Measurements from ENCODE around the gene DCHS2.

DCHS2 gene

GRCh38 chr4:154422152-154422551, 69.4 kb downstream of the DCHS2 start:
- Histone ChIP-seq H3K9me3 (ENCODE audit: insufficient read depth, low read depth, low read length) (no peaks in the 10 kb centered on the region), H3K27me3 (ENCODE audit: insufficient read depth, low read length) (no peaks in the 10 kb centered on the region), H3K9ac (ENCODE audit: low read length) (no peak overlapping the region), H3K23ac (ENCODE audit: low read length) (no peak overlapping the region), H3K4ac (ENCODE audit: low read depth, low read length) (no peak overlapping the region), H3K4me2 (ENCODE audit: low read length) (no peak overlapping the region), H2BK120ac (ENCODE audit: insufficient read depth, low read length, poor library complexity) (no peak overlapping the region), H3K4me1 (ENCODE audit: control insufficient read depth in 1 of 2, insufficient read depth in 2 of 2, low read length in 2 of 2) (no peaks in the 10 kb centered on the region), H4K91ac (ENCODE audit: low read depth, low read length) (no peak overlapping the region), H4K12ac (ENCODE audit: low read depth, low read length) (no peak overlapping the region), H3K79me2 (ENCODE audit: control insufficient read depth, insufficient read depth, low read length, poor library complexity) (no peaks in the 10 kb centered on the region), H2BK5ac (ENCODE audit: low read depth, low read length, poor library complexity) (no peak overlapping the region), H3K36me3 (ENCODE audit: control insufficient read depth in 1 of 2, insufficient read depth in 2 of 2, low read length in 2 of 2) (no peaks in the 10 kb centered on the region), H3K79me1 (ENCODE audit: low read length) (no peaks in the 10 kb centered on the region), H4K8ac (ENCODE audit: low read depth, low read length) (no peak overlapping the region), H2AFZ (ENCODE audit: insufficient read depth, low read length, poor library complexity) (no peak overlapping the region), H3K18ac (ENCODE audit: low read length) (no peak overlapping the region), H3K14ac (ENCODE audit: low read length) (no peak overlapping the region), H3K4me3 (ENCODE audit: low read depth, low read length) (no peak overlapping the region), H2BK12ac (ENCODE audit: low read length) (no peak overlapping the region), H3K27ac (ENCODE audit: low read depth, low read length) (no peak overlapping the region), H2AK5ac (ENCODE audit: low read length) (no peak overlapping the region)
- WGBS (ENCODE audit: extremely low coverage, insufficient coverage, insufficient read length): no CpG with 5 or more reads among the region's 1 CpG
- no peak for DNase-seq

- no peak for DNase-seq
- no peak overlapping the region for H4K8ac ChIP-seq (ENCODE audit: low read depth, low read length)
- no peaks in the 10 kb centered on the region for H3K79me1 ChIP-seq (ENCODE audit: low read length)
- H2BK12ac ChIP-seq (ENCODE audit: low read length): no peak overlapping the region
- no peaks in the 10 kb centered on the region for H3K79me2 ChIP-seq (ENCODE audit: control insufficient read depth, insufficient read depth, low read length, poor library complexity)
- H3K18ac ChIP-seq (ENCODE audit: low read length): no peak overlapping the region
- no peak overlapping the region for H2BK120ac ChIP-seq (ENCODE audit: insufficient read depth, low read length, poor library complexity)
- H3K4me2 ChIP-seq (ENCODE audit: low read length): no peak overlapping the region
- H3K36me3 ChIP-seq (ENCODE audit: control insufficient read depth in 1 of 2, insufficient read depth in 2 of 2, low read length in 2 of 2): no peaks in the 10 kb centered on the region
- no peak overlapping the region for H2BK5ac ChIP-seq (ENCODE audit: low read depth, low read length, poor library complexity)
- no CpG with 5 or more reads among the region's 6 CpGs for WGBS (ENCODE audit: extremely low coverage, insufficient coverage, insufficient read length)
- H3K9me3 ChIP-seq (ENCODE audit: insufficient read depth, low read depth, low read length): no peaks in the 10 kb centered on the region
- H2AK5ac ChIP-seq (ENCODE audit: low read length): no peak overlapping the region
- H3K4me3 ChIP-seq (ENCODE audit: low read depth, low read length): no peak overlapping the region
- H3K27ac ChIP-seq (ENCODE audit: low read depth, low read length): no peak overlapping the region
- no peak overlapping the region for H4K91ac ChIP-seq (ENCODE audit: low read depth, low read length)
- no peak overlapping the region for H3K9ac ChIP-seq (ENCODE audit: low read length)
- no peak overlapping the region for H4K12ac ChIP-seq (ENCODE audit: low read depth, low read length)
- H3K4ac ChIP-seq (ENCODE audit: low read depth, low read length): no peak overlapping the region
- no peak overlapping the region for H2AFZ ChIP-seq (ENCODE audit: insufficient read depth, low read length, poor library complexity)
- no peak overlapping the region for H3K23ac ChIP-seq (ENCODE audit: low read length)
- H3K4me1 ChIP-seq (ENCODE audit: control insufficient read depth in 1 of 2, insufficient read depth in 2 of 2, low read length in 2 of 2): no peaks in the 10 kb centered on the region
- H3K14ac ChIP-seq (ENCODE audit: low read length): no peak overlapping the region
- H3K27me3 ChIP-seq (ENCODE audit: insufficient read depth, low read length): no peaks in the 10 kb centered on the region
Measured at GRCh38 chr4:154421618-154422017, 70.0 kb downstream of the DCHS2 start.

GRCh38 chr4:154417373-154417673, 74.3 kb downstream of the DCHS2 start:
- H3K4me3 ChIP-seq (ENCODE audit: low read depth, low read length): no peak overlapping the region

GRCh38 chr4:154416190-154416547, 75.4 kb downstream of the DCHS2 start:
- no peaks in the 10 kb centered on the region for H3K27me3 ChIP-seq (ENCODE audit: insufficient read depth, low read length)
- no peak overlapping the region for H3K23ac ChIP-seq (ENCODE audit: low read length)
- peak overlapping the region; percentile 55 for H2AFZ ChIP-seq (ENCODE audit: insufficient read depth, low read length, poor library complexity)
- H3K79me2 ChIP-seq (ENCODE audit: control insufficient read depth, insufficient read depth, low read length, poor library complexity): no peaks in the 10 kb centered on the region
- no peak overlapping the region for H3K9ac ChIP-seq (ENCODE audit: low read length)
- no peak overlapping the region for H2BK120ac ChIP-seq (ENCODE audit: insufficient read depth, low read length, poor library complexity)
- no peak overlapping the region for H4K12ac ChIP-seq (ENCODE audit: low read depth, low read length)
- H3K36me3 ChIP-seq (ENCODE audit: control insufficient read depth in 1 of 2, insufficient read depth in 2 of 2, low read length in 2 of 2): no peaks in the 10 kb centered on the region
- no peak overlapping the region for H3K27ac ChIP-seq (ENCODE audit: low read depth, low read length)
- H3K4me3 ChIP-seq (ENCODE audit: low read depth, low read length): no peak overlapping the region
- no peak overlapping the region for H2BK12ac ChIP-seq (ENCODE audit: low read length)
- no peak overlapping the region for H3K18ac ChIP-seq (ENCODE audit: low read length)
- no peak overlapping the region for H3K14ac ChIP-seq (ENCODE audit: low read length)
- WGBS (ENCODE audit: extremely low coverage, insufficient coverage, insufficient read length): no CpG with 5 or more reads among the region's 10 CpGs
- H3K4me1 ChIP-seq (ENCODE audit: control insufficient read depth in 1 of 2, insufficient read depth in 2 of 2, low read length in 2 of 2): peaks cover 0 to 3% of the 10 kb centered on the region in 2 experiments
- DNase-seq: no peak
- no peak overlapping the region for H2AK5ac ChIP-seq (ENCODE audit: low read length)
- H4K91ac ChIP-seq (ENCODE audit: low read depth, low read length): no peak overlapping the region
- no peak overlapping the region for H2BK5ac ChIP-seq (ENCODE audit: low read depth, low read length, poor library complexity)
- H4K8ac ChIP-seq (ENCODE audit: low read depth, low read length): no peak overlapping the region
- H3K4me2 ChIP-seq (ENCODE audit: low read length): peak overlapping the region; percentile 96
- H3K79me1 ChIP-seq (ENCODE audit: low read length): no peaks in the 10 kb centered on the region
- no peaks in the 10 kb centered on the region for H3K9me3 ChIP-seq (ENCODE audit: insufficient read depth, low read depth, low read length)
- no peak overlapping the region for H3K4ac ChIP-seq (ENCODE audit: low read depth, low read length)

More at GRCh38 chr4:154417373-154417673, 74.3 kb downstream of the DCHS2 start:
- H3K79me1 ChIP-seq (ENCODE audit: low read length): no peaks in the 10 kb centered on the region
- no peak overlapping the region for H3K23ac ChIP-seq (ENCODE audit: low read length)
- H3K18ac ChIP-seq (ENCODE audit: low read length): no peak overlapping the region
- peaks cover 0 to 3% of the 10 kb centered on the region in 2 experiments for H3K4me1 ChIP-seq (ENCODE audit: control insufficient read depth in 1 of 2, insufficient read depth in 2 of 2, low read length in 2 of 2)
- H4K12ac ChIP-seq (ENCODE audit: low read depth, low read length): no peak overlapping the region
- H2BK5ac ChIP-seq (ENCODE audit: low read depth, low read length, poor library complexity): no peak overlapping the region
- no CpG with 5 or more reads among the region's 2 CpGs for WGBS (ENCODE audit: extremely low coverage, insufficient coverage, insufficient read length)
- no peak overlapping the region for H2BK120ac ChIP-seq (ENCODE audit: insufficient read depth, low read length, poor library complexity)
- no peak overlapping the region for H3K4ac ChIP-seq (ENCODE audit: low read depth, low read length)
- no peak overlapping the region for H4K91ac ChIP-seq (ENCODE audit: low read depth, low read length)
- H2AK5ac ChIP-seq (ENCODE audit: low read length): no peak overlapping the region
- DNase-seq: no peak
- H3K14ac ChIP-seq (ENCODE audit: low read length): no peak overlapping the region
- H3K9ac ChIP-seq (ENCODE audit: low read length): no peak overlapping the region
- H3K27me3 ChIP-seq (ENCODE audit: insufficient read depth, low read length): no peaks in the 10 kb centered on the region
- no peaks in the 10 kb centered on the region for H3K79me2 ChIP-seq (ENCODE audit: control insufficient read depth, insufficient read depth, low read length, poor library complexity)
- H3K27ac ChIP-seq (ENCODE audit: low read depth, low read length): no peak overlapping the region
- H4K8ac ChIP-seq (ENCODE audit: low read depth, low read length): no peak overlapping the region
- H3K36me3 ChIP-seq (ENCODE audit: control insufficient read depth in 1 of 2, insufficient read depth in 2 of 2, low read length in 2 of 2): no peaks in the 10 kb centered on the region
- H2BK12ac ChIP-seq (ENCODE audit: low read length): no peak overlapping the region
- no peaks in the 10 kb centered on the region for H3K9me3 ChIP-seq (ENCODE audit: insufficient read depth, low read depth, low read length)
- no peak overlapping the region for H2AFZ ChIP-seq (ENCODE audit: insufficient read depth, low read length, poor library complexity)
- peak overlapping the region; percentile 96 for H3K4me2 ChIP-seq (ENCODE audit: low read length)
